Ishikawa (cell line): ENCODE results near the gene SSTR4.

Experiments
- CEBPB ChIP-seq: IDR thresholded peaks from 2 replicates; pipeline ENCODE4 v1.6.1; 2012
- CREB1 ChIP-seq: IDR thresholded peaks from 2 replicates; pipeline ENCODE4 v1.6.1; 2012; ENCODE audit warnings: low read depth
- EGR1 ChIP-seq: IDR thresholded peaks from 2 replicates; pipeline ENCODE4 v1.6.1; 2012
- EP300 ChIP-seq: IDR thresholded peaks from 2 replicates; pipeline ENCODE4 v1.6.1; 2012; ENCODE audit warnings: borderline replicate concordance
- FOXM1 ChIP-seq: IDR thresholded peaks from 2 replicates; pipeline ENCODE4 v1.6.1; 2012; ENCODE audit warnings: low read depth, borderline replicate concordance
- MAX ChIP-seq: IDR thresholded peaks from 2 replicates; pipeline ENCODE4 v1.6.1; 2012
- NFIC ChIP-seq: IDR thresholded peaks from 2 replicates; pipeline ENCODE4 v1.6.1; 2012
- RAD21 ChIP-seq: IDR thresholded peaks from 2 replicates; pipeline ENCODE4 v1.6.1; 2012; ENCODE audit warnings: low read depth
- REST ChIP-seq: IDR thresholded peaks from 2 replicates; pipeline ENCODE4 v1.6.1; 2012; ENCODE audit warnings: low read depth, mild to moderate bottlenecking
- TAF1 ChIP-seq: IDR thresholded peaks from 2 replicates; pipeline ENCODE4 v1.6.1; 2012; ENCODE audit warnings: low read depth, mild to moderate bottlenecking
- TCF12 ChIP-seq: IDR thresholded peaks from 2 replicates; pipeline ENCODE4 v1.6.1; 2012; ENCODE audit warnings: low read depth
- TEAD4 ChIP-seq: IDR thresholded peaks from 2 replicates; pipeline ENCODE4 v1.6.1; 2012
- USF1 ChIP-seq: IDR thresholded peaks from 2 replicates; pipeline ENCODE4 v1.6.1; 2012
- YY1 ChIP-seq: IDR thresholded peaks from 2 replicates; pipeline ENCODE4 v1.6.1; 2012; ENCODE audit warnings: low read depth
- ZBTB7A ChIP-seq: IDR thresholded peaks from 2 replicates; pipeline ENCODE4 v1.6.1; 2012; ENCODE audit warnings: low read depth

The SSTR4 gene

GRCh38 chr20:23011008-23011721 is 23.9 kb upstream of the SSTR4 start:
- no peak for TF ChIP-seq FOXM1
- no peak for TF ChIP-seq NFIC
- TF ChIP-seq CEBPB, result no peak
- no peak for TF ChIP-seq MAX
- no peak for TF ChIP-seq TCF12
- TF ChIP-seq TEAD4, result no peak

GRCh38 chr20:23013429-23013828 is 21.7 kb upstream of the SSTR4 start:
- TF ChIP-seq YY1 (no peak), CREB1 (no peak), RAD21 (no peak), TAF1 (no peak), FOXM1 (no peak), NFIC (no peak), MAX (no peak), CEBPB (no peak), EGR1 (no peak), EP300 (no peak), ZBTB7A (no peak), USF1 (no peak), REST (no peak)

GRCh38 chr20:23017516-23017915 is 17.6 kb upstream of the SSTR4 start:
- TF ChIP-seq ZBTB7A (no peak), MAX (no peak), TEAD4 (no peak), USF1 (no peak), NFIC (no peak), YY1 (no peak), CEBPB (no peak), EGR1 (no peak)

GRCh38 chr20:23018432-23018831 is 16.7 kb upstream of the SSTR4 start:
- no peak for TF ChIP-seq EP300
- no peak for TF ChIP-seq TCF12
- TF ChIP-seq CEBPB, result no peak
- TF ChIP-seq YY1, result no peak
- no peak for TF ChIP-seq REST
- no peak for TF ChIP-seq ZBTB7A
- no peak for TF ChIP-seq MAX
- no peak for TF ChIP-seq FOXM1
- TF ChIP-seq RAD21, result no peak
- no peak for TF ChIP-seq CREB1
- no peak for TF ChIP-seq NFIC
- no peak for TF ChIP-seq TEAD4
- no peak for TF ChIP-seq TAF1
- TF ChIP-seq USF1, result no peak
- no peak for TF ChIP-seq EGR1

GRCh38 chr20:23018941-23019340 is 16.2 kb upstream of the SSTR4 start:
- TF ChIP-seq EP300, result no peak
- TF ChIP-seq EGR1, result no peak
- TF ChIP-seq TEAD4, result no peak
- TF ChIP-seq RAD21, result no peak
- TF ChIP-seq NFIC, result no peak
- TF ChIP-seq USF1, result no peak
- no peak for TF ChIP-seq ZBTB7A
- no peak for TF ChIP-seq TCF12
- TF ChIP-seq TAF1, result no peak
- TF ChIP-seq FOXM1, result no peak
